Caco-2 (cell line): ENCODE results near the gene TNFRSF4. TPM values are rescaled to one million over a fixed set of nuclear protein-coding genes. Genes with fewer than 3 reads are reported as not detected.
A peak's percentile ranks its signal among the peaks of the same experiment; 100 is the strongest.

Source experiments
- BruUV-seq: library from RNA; stranded (reverse); fragments of 400-500 nt; replicated peaks from 2 replicates; lab custom pipeline; 2021; lab: Mats Ljungman, UMichigan
- CTCF ChIA-PET: fragments of 300-600 bp; sonication (Branson Sonifier 250); formaldehyde crosslinking; loops from one replicate; lab custom pipeline; 2022; ENCODE audit warnings: antibody characterized with exemption; lab: Charles Lee
- POLR2A ChIA-PET: fragments of 300-600 bp; sonication (Branson Sonifier 250); formaldehyde crosslinking; loops from one replicate; lab custom pipeline; 2022; ENCODE audit warnings: antibody characterized with exemption; lab: Charles Lee
- DNase-seq, 2 experiments: peaks; one replicate each; pipeline versions ENCODE4 v3.0.0 to v3.0.0-alpha.2; 2020 to 2022
- H3K27me3 ChIP-seq: replicated peaks from 2 replicates; pipeline ENCODE4 v1.6.0; 2011; ENCODE audit warnings: low read length; ENCODE audit not compliant: control insufficient read depth, insufficient read depth
- H3K36me3 ChIP-seq: 2 replicates; pipeline ENCODE4 v1.5.1; 2011; ENCODE audit warnings: low read length; ENCODE audit not compliant: control insufficient read depth, insufficient read depth
- H3K4me1 ChIP-seq: fragments of 250-450 bp; sonication (Bioruptor Pico); 2 replicates; pipeline ENCODE4 v1.5.1; 2020; ENCODE audit warnings: mild to moderate bottlenecking
- H3K4me3 ChIP-seq: 2 replicates; pipeline ENCODE4 v1.5.1; 2011; ENCODE audit warnings: low read depth, mild to moderate bottlenecking, control low read depth, low read length
- H3K9me3 ChIP-seq: fragments of 250-450 bp; sonication (Bioruptor Pico); 2 replicates; pipeline ENCODE4 v1.5.1; 2020; ENCODE audit warnings: mild to moderate bottlenecking, moderate library complexity
- H3K27ac Mint-ChIP-seq: one replicate; pipeline ENCODE4 v1.8.0; 2022; ENCODE audit warnings: mixed read lengths; ENCODE audit not compliant: unreplicated experiment
- H3K27me3 Mint-ChIP-seq: one replicate; pipeline ENCODE4 v1.8.0; 2022; ENCODE audit warnings: mixed read lengths; ENCODE audit not compliant: insufficient read depth, unreplicated experiment
- H3K36me3 Mint-ChIP-seq: one replicate; pipeline ENCODE4 v1.8.0; 2022; ENCODE audit warnings: mild to moderate bottlenecking, mixed read lengths; ENCODE audit not compliant: insufficient read depth, unreplicated experiment
- H3K4me1 Mint-ChIP-seq: one replicate; pipeline ENCODE4 v1.8.0; 2022; ENCODE audit warnings: low read depth, mixed read lengths; ENCODE audit not compliant: unreplicated experiment
- H3K4me3 Mint-ChIP-seq: one replicate; pipeline ENCODE4 v1.8.0; 2022; ENCODE audit warnings: mild to moderate bottlenecking, moderate library complexity, mixed read lengths; ENCODE audit not compliant: unreplicated experiment
- H3K9me3 Mint-ChIP-seq: one replicate; pipeline ENCODE4 v1.8.0; 2022; ENCODE audit warnings: mixed read lengths; ENCODE audit not compliant: unreplicated experiment
- intact Hi-C: fragments of 100-400 bp; cut with micrococcal nuclease; formaldehyde crosslinking; loops from one replicate; pipeline ENCODE4 v1.10.0; 2022; ENCODE audit not compliant: unreplicated experiment
- total RNA-seq: library from RNA; stranded (reverse); gene quantifications from 2 replicates; pipeline ENCODE4 v1.2.3, GENCODE V29; 2022
- TF ChIP-seq, protein P1 (sequence below), 2 experiments: fragments of 200-600 bp in 1 of 2; IDR thresholded peaks; 1 replicate in 1 of 2; 2 replicates in 1 of 2; pipeline versions ENCODE4 v1.5.1 to v1.8.0; 2011 to 2022; ENCODE audit warnings: antibody characterized with exemption in 1 of 2, control low read depth in 1 of 2, inconsistent platforms in 1 of 2, low read depth in 1 of 2, low read length in 1 of 2, mild to moderate bottlenecking in 1 of 2, moderate library complexity in 1 of 2; ENCODE audit not compliant: insufficient read depth in 1 of 2, severe bottlenecking in 1 of 2, unreplicated experiment in 1 of 2

TNFRSF4 gene
- total RNA-seq, 1 experiment from 2014 or later = not detected

DNA sequence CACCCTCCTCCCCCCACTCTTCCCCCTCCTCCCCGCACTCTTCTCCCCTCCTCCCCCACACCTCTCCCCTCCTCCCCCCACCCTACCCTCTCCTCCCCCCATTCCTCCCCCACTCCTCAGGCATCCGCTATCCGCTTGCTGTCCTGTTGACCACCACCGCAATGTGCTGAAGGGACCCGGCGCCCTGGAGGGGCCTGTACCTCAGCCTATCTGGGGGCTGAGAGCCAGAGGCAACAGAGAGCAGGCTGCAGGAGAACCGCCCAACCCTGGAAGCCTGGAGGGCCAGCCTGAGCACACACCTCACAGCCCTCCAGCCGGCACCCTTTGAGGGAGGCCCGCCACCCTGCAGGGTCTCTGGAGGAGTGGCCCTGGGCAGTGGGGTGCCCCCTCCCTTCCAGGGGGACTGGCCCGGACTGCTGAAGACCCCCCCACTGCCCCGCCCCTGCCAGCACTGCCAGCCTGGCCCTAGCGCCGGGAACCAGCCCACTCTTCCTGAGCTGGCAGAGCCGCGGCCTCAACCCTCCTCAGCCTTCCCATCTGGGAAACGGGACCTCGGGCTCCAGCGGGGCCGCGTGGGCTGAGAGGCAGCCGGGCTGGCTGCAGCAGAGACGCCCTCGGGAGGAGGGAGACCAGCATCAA lies 31.3 kb upstream of the TNFRSF4 start:
- no peaks in the 10 kb centered on the region for H3K9me3 ChIP-seq
- H3K36me3 ChIP-seq = no peaks in the 10 kb centered on the region
- DNase-seq = no peak
- H3K4me3 ChIP-seq = no peak overlapping the region
- H3K27me3 Mint-ChIP-seq = no peaks in the 10 kb centered on the region
- peaks cover 17% of the 10 kb centered on the region for H3K36me3 Mint-ChIP-seq
- no peaks in the 10 kb centered on the region for H3K4me1 Mint-ChIP-seq
- peaks cover 7% of the 10 kb centered on the region; the same call in 1 of the 2 replicates for H3K4me1 ChIP-seq
- H3K4me3 Mint-ChIP-seq = no peak overlapping the region
- intact Hi-C loops = no loop called here
- no peaks in the 10 kb centered on the region for H3K27me3 ChIP-seq
- CTCF ChIA-PET = no interaction called here
- no peak overlapping the region for H3K27ac Mint-ChIP-seq
- no peaks in the 10 kb centered on the region for H3K9me3 Mint-ChIP-seq
- POLR2A ChIA-PET = no interaction called here
- no TSS peak for BruUV-seq
- TF ChIP-seq, protein P1, sequence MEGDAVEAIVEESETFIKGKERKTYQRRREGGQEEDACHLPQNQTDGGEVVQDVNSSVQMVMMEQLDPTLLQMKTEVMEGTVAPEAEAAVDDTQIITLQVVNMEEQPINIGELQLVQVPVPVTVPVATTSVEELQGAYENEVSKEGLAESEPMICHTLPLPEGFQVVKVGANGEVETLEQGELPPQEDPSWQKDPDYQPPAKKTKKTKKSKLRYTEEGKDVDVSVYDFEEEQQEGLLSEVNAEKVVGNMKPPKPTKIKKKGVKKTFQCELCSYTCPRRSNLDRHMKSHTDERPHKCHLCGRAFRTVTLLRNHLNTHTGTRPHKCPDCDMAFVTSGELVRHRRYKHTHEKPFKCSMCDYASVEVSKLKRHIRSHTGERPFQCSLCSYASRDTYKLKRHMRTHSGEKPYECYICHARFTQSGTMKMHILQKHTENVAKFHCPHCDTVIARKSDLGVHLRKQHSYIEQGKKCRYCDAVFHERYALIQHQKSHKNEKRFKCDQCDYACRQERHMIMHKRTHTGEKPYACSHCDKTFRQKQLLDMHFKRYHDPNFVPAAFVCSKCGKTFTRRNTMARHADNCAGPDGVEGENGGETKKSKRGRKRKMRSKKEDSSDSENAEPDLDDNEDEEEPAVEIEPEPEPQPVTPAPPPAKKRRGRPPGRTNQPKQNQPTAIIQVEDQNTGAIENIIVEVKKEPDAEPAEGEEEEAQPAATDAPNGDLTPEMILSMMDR (IDR thresholded peaks at IDR 0.05; ENCODE audit: insufficient read depth in 1 of 2, low read depth in 1 of 2, low read length in 1 of 2, severe bottlenecking in 1 of 2, unreplicated experiment in 1 of 2) = no peak

DNA sequence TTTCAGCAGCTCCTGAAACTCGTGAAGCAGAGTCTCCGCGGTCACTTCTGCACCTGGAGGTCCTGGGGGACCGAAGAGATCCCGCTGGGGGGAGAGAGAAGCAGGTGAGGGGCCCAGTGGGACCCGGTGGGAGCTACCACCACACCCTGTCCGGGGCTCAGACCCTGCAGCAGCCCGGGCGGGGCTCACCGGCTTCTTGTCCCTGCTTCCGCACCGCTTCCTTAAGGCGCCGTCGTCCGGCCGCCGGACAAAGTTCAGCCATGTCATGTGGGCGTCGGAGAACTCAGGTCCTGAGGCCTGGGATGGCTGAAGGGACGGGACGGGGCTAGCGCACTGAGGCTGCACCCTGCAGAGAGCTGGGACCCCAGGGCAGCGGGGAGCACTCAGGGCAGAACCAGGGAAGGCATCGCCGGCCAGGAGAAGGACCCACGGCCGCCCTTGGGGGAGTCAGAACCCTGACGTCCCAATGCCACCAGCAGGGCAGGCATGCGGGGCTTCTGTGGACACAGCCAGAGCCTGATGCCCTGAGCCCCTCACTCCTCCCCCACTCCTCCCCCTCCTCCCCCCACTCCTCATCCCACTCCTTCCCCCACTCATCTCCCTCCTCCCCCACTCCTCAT lies 30.3 kb upstream of the TNFRSF4 start:
- no peaks in the 10 kb centered on the region for H3K27me3 ChIP-seq
- no TSS peak for BruUV-seq
- Mint-ChIP-seq H3K9me3 (no peaks in the 10 kb centered on the region), H3K4me1 (no peaks in the 10 kb centered on the region), H3K27ac (no peak overlapping the region), H3K36me3 (peaks cover 27% of the 10 kb centered on the region), H3K27me3 (no peaks in the 10 kb centered on the region), H3K4me3 (no peak overlapping the region)
- ChIA-PET CTCF (no interaction called here), POLR2A (no interaction called here)
- peak; percentile 53 to 70 for DNase-seq
- H3K4me1 ChIP-seq = peaks cover 16% of the 10 kb centered on the region
- TF ChIP-seq, protein P1 (IDR thresholded peaks at IDR 0.05; ENCODE audit: insufficient read depth in 1 of 2, low read depth in 1 of 2, low read length in 1 of 2, severe bottlenecking in 1 of 2, unreplicated experiment in 1 of 2) = no peak
- H3K36me3 ChIP-seq = no peaks in the 10 kb centered on the region
- intact Hi-C loops = no loop called here
- no peak overlapping the region for H3K4me3 ChIP-seq
- no peaks in the 10 kb centered on the region for H3K9me3 ChIP-seq

DNA sequence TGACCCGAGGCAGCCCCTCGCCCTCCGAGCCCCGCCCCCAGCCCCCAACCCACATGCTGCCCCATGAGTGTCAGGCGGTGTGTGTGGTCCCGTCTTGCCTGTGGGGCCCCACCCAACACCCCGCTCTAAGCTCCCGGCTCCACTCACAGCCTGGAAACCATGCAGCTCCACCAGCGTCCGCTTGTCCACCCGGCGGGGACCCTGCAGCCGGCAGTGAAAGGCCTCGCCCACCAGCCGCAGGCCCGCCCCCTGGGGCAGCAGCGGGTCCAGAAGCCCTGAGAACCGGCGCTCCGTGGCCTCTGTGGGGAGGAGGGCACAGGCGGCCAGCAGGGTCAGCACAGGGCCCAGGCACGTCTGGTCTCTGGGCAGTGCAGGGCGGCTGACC lies 29.8 kb upstream of the TNFRSF4 start:
- DNase-seq = no peak
- no peak overlapping the region for H3K4me3 ChIP-seq
- no peak overlapping the region for H3K27ac Mint-ChIP-seq
- no peaks in the 10 kb centered on the region for H3K9me3 Mint-ChIP-seq
- H3K9me3 ChIP-seq = no peaks in the 10 kb centered on the region
- peaks cover 18% of the 10 kb centered on the region for H3K4me1 ChIP-seq
- ChIA-PET CTCF (no interaction called here), POLR2A (no interaction called here)
- H3K36me3 ChIP-seq = no peaks in the 10 kb centered on the region
- no peaks in the 10 kb centered on the region for H3K4me1 Mint-ChIP-seq
- no peaks in the 10 kb centered on the region for H3K27me3 ChIP-seq
- peaks cover 31% of the 10 kb centered on the region for H3K36me3 Mint-ChIP-seq
- no peaks in the 10 kb centered on the region for H3K27me3 Mint-ChIP-seq
- TF ChIP-seq, protein P1 (IDR thresholded peaks at IDR 0.05; ENCODE audit: insufficient read depth in 1 of 2, low read depth in 1 of 2, low read length in 1 of 2, severe bottlenecking in 1 of 2, unreplicated experiment in 1 of 2) = no peak
- no TSS peak for BruUV-seq
- intact Hi-C loops = no loop called here
- no peak overlapping the region for H3K4me3 Mint-ChIP-seq
